Anterior cingulate cortex (tissue), 58 donors: Measurements from ENCODE around the gene FOSL1.

Experiments
- DNase-seq, 58 donors: peaks; one replicate each; lab custom pipeline; 2025; lab: John Stamatoyannopoulos, UW

FOSL1 gene

DNA sequence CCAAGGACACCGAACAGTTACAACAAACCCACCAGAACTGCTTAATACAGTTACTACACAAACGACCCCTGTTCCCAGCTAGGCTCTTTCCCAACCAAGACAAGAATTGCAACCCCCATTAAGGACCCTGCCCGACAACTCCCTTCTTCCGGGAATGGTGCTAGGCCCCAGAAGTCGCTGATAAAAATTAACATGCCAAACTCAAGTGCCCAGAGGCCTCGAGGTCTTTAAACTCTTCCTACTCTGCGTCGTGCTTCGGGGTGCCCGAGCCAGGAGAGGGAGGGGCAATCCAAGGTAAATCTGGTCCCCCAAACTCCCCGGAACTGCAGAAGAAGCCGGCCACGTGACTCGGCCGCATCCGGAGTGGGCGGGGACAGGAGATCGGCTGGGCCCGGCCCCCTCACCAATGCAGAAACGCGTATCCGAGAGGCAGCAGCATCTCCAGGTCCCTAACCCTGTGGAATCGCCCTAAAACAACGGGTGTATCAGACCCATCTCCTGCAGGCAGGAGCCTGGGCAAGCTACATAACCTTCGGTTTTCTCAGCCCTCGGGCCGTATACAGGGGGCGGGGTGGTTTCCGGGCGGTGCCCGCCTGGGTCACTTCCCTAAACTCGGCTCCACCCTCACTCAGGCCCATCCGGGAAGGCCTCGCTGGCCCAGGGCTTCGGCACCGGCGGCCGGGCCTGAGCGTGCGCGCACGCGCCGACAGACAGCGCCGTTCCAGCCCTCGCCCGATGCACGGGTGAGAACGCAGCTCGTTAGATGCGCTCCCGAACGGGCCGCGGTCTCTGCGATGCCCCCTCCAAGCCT lies 43.3 kb downstream of the FOSL1 start:
- peak in 56 of 58 donors; percentile 35 to 86 (median 70) for DNase-seq

DNA sequence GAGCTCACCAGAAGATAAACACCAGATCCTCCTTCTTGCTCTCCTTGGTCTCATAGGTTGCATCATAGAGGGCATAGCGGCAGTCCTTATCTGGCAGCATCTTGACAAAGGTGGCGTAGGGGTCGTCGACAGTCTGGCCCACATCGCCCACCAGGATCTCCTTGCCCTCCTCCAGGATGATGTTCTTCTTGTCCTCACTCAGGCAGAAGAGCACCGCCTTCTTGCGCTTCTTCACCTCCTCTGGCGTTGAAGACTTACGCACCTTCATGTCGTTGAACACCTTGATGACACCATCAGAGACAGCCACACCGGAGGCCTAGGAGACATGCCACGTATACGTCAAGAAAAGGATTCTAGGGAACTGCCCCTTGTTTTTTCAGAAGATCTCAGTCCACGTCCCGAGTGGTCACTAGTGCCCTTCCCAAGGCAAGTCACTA lies 44.2 kb downstream of the FOSL1 start:
- no peak for DNase-seq

DNA sequence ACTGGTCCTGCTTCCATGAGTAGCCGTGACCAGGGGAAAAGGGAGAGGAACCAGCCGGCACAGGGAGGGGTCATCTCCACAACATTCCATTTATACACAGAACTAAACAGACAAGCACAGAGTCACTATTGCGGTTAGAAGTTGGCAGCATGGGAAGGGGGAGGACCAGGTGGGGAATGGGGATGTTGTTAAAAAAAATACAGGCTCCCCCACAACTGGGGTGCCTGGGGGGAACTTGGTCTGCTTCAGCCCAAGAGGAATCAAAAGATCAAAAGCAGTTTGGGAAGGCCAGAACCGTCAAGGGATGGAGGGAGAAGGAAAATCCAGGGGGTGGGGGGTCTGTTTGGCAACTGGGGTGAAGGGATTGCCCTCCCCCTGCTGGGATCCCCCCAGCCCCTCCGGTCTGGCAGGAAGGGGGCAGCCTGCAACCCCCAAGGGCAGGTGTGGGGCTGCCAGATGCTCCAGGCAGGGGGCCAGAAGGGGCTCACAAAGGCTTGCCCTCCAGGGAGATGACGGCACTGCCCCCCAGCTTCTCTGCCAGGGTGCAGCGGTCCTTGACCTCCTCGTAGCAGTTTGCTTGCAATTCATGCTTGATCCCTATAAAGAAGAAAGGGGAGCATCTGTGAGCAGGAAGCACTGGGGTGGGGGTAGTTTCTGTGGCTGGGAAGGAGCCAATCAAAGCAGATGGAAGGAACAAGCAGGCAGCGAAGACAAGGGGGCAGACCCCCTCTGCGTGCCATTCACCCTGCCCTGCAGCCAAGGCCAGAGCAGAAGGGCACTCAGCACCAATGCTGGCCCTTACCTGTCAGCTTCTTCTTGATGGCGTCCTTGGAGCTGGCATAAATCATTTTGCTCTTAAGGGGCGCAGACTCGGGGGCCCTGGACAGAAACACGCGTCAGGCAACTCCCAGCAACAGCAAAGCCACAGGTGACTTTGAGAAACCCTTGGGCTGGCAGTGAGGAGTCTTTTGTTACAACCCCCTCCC lies 45.0 kb downstream of the FOSL1 start:
- no peak for DNase-seq

DNA sequence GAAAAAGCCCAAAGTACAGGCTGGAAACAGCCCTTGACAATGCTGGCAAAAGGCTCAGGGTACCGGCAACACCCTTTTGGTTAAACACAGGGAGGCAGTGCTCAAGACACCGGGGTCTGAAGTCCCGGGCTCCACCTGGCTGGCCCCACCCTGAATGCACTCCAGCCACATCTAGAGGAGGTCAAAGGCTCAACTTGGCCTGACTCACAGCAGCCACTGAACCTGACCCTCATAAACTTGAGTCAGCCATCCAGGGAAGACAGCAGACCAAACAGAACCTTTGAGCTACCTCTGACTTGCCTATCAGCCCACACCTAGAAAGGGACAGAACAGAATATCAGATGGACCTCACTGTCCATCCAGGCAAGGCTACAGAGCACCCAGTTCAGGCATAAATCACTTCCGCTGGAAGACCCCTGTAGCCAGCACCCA lies 46.0 kb downstream of the FOSL1 start:
- DNase-seq: no peak

DNA sequence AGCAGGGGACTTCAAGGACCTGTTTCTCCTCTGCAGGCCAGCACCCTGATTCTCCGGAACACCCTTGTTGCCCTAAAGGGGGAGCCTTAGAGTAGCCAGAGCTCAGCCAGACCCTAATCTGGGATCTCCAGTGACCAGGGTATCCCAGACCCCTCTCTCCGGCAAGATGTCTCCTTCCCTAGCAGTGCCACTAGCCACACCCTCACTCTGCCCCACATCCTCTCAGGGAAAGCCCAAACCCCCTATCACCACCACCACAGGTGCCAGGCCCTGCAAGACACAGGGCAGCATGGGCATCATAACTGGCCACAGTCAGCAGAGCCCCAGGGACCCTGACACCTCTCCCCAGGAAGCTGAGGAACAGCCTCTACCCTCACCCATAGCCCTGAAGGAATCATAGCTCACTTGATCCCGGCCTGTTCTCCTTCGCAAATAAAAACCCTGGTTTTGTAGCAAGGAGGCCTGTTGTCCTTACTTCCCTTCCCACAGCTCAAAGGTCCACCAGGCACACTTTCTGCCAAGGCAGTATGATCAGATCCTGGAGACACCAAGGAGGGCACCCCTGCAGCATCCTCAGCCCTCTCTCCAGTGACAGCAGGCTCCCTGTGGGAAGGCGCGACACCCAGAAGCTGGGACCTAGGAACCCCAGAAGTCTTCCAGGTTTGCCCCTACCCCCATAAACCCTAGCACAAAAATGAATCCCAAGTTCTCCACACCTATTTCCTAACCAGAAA lies 46.8 kb downstream of the FOSL1 start:
- no peak for DNase-seq

DNA sequence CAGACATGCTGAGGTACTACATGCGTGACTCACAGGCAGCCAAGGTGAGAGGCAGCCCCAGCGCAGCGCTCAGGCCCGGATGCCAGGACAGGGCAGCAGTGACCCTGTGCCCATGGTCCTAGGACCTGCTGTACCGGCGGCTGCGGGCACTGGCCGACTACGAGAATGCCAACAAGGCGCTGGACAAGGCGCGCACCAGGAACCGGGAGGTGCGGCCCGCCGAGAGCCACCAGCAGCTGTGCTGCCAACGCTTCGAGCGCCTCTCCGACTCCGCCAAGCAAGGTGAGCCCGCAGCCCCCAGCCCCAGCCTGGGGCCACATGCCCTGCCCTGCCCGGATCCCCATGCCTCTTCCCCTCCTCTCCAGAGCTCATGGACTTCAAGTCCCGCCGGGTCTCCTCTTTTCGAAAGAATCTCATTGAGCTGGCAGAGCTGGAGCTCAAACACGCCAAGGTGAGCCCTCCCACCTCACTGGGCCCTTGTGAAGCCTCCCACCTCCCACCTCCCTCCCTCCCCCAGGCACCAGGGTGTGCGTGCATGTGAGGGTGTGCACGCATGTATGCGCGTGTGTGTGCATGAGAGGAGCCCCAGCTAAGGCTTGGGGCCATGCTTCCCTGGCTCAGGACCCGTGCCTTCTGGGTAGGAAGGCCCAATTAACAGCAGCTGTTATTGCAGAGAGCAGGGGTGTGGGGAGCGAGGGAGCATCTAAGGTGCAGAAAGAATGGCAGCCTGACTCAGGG lies 47.5 kb downstream of the FOSL1 start:
- DNase-seq: no peak

DNA sequence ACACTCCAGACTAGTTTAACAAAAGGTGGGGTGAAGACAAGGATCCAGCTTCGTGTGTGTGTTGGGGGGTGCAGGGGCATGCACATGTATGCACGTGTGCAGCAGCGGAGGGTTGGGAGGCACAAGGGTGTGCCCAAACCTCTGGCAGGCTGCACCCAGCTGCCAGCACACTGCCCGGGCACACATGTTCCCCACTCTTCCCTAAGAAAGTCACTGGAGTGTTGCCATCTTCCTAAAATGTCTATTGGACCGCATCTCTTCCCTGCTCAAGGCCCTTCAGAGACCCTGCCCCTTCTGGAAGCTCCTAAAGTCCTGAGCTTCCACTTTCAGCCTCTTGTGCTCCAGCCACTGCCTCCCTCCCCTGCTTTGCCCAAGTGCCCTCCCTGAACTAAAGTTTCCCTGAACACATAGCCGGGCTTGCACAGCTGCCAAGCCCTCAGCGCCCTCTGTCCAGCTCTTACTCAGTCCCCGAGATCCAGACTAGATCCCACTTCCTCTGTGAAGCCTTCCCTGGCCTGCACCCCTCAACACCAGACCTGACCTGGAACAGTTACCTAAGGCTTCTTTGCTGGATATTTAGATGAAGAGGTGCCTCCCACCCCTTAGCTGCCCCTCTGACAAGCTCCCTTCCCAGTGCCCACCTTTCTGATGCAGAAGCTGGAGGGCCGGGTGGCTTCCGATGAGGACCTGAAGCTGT lies 48.2 kb downstream of the FOSL1 start:
- DNase-seq: no peak

DNA sequence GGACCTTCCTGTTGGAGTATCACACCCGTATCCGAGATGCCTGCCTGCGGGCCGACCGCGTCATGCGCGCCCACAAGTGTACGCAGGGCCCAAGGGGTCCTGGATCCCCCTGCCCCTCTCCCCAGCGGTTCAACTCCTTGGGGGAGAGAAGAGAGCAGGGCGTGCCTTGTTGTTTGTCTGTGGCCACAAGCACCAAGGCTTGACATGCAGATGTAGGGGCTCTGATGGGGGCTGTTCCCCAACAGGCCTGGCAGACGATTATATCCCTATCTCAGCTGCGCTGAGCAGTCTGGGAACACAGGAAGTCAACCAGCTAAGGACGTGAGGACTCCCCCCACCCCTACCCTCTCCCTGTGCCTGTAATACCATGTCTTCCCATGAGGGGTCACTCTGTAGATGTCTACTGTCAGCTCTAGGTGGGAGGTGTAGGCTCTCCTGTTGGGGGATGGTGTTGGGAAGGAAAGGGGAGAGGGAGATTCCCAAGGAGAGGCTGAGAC lies 49.1 kb downstream of the FOSL1 start:
- no peak for DNase-seq

DNA sequence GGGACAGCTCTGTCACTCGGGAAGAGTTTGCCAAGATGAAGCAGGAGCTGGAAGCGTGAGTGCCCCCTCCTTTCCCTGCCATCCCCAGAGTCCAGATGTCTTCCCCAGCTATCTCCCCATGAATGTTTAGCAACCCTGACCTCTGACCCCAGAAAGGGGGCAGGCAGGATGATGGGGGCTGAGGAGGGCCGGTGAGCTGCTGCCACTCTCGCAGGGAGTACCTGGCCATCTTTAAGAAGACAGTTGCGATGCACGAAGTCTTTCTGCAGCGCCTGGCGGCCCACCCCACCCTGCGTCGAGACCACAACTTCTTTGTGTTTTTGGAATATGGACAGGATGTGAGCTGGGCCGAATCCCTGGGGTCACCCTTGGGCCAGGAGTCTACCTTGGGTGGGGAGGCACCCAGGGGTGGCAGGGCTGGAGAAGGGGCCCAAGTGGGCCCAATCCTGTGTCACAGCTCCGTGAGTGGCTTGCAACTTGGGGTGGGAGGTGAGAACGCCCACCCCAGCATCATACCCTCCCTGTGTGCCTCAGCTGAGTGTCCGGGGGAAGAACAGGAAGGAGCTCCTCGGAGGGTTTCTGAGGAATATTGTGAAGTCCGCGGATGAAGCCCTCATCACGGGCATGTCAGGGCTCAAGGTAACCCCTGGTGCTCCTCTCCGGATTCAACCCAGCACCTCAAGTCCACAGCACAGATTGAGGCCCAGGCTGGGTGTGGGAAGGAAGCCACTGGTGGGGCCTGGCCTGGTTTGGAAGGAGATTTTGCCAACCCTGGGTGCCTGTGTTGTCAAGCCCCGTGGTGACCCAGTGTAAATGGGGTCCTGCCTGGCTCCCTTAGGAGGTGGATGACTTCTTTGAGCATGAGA lies 49.7 kb downstream of the FOSL1 start:
- DNase-seq: no peak

DNA sequence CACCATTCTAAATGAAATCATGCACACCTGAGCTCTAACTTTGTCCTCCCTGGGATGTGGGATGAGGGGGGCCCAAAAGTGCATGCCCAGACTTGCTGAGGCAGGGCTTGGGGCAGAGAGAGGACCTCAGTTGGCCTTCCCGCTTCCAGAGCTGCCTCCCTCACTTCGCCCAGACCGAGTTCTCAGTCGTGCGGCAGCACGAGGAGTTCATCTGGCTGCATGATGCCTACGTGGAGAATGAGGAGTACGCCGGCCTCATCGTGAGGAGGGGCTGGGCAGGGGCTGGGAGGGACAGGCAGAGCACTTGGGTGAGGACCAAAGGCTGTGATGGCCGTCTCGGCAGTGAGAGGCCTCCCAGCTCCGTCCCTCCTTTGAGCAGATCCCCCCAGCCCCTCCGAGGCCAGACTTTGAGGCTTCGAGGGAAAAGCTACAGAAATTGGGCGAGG lies 50.4 kb downstream of the FOSL1 start:
- no peak for DNase-seq

DNA sequence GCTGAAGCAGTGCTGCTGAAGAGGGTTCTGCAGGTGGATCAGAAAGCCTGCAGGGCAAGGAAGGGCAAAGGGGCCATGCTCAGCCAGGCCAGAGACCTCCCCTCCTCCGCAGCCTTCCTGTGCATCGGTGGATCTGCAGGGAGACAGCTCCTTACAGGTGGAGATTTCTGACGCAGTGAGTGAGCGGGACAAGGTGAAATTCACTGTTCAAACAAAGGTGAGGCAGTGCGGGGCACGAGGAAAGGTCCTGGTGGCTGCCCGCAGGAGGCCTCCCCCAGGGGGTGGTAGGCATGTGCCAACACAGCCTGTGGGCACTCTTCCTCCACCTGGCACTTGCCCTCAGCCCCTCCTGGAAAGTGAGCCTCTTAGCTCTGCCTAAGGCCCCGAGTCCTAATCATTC lies 50.8 kb downstream of the FOSL1 start:
- no peak for DNase-seq

DNA sequence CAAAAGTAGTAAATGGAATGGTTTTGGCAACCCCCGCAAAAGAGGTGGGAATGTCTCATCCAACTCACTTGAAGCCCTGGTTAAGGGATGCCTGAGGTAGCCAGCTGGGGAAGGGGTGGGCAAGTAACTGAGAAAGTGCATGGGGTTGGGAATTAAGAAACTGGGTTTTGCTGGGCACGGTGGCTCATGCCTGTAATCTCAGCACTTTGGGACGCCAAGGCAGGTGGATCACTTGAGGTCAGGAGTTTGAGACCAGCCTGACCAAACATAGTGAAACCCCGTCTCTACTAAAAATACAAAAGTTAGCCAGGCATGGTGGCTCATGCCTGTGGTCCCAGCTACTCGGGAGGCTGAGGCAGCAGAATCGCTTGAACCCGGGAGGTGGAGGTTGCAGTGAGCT lies 51.5 kb downstream of the FOSL1 start:
- peak in 1 of 58 donors; percentile 26 for DNase-seq

DNA sequence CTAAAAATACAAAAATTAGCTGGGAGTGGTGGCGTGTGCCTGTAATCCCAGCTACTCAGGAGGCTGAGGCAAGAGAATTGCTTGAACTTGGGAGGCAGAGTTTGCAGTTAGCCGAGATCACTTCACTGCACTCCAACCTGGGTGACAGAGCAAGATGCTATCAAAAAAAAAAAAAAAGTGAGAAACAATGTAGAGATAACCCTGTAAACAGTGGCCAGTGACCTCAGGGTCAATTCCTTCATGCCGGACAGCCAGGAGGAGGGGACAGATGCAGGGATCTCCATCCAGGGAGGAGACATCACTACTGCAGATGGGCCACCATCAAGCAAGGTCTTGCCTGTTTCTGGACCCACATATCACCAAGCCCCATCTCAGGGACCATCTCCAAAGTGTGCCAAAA lies 52.4 kb downstream of the FOSL1 start:
- DNase-seq: no peak

DNA sequence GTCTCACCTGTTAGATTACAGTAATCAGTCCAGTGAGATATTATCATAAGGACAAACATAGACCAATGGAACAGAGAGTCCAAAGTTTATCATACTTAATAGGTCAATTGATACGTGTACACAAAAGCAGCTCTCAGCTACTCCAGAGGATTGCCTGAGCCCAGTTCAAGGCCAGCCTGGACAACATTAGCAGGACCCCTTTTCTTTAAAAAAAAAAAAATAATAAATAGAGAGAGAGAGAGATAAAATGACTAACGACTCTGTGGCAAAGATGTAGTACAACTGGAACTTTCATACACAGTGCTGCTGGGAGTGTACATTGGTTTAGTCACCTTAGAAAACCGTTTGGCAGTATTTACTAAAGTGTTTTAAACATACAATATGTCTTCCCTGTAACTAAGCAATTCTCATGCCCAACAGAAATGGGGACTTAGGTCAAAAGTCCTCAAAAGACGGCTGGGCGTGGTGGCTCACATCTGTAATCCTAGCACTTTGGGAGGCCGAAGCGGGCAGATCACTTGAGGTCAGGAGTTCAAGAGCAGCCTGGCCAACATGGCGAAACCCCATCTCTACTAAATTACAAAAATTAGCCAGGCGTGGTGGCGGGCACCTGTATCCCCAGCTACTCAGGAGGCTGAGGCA lies 55.8 kb downstream of the FOSL1 start:
- DNase-seq: no peak

DNA sequence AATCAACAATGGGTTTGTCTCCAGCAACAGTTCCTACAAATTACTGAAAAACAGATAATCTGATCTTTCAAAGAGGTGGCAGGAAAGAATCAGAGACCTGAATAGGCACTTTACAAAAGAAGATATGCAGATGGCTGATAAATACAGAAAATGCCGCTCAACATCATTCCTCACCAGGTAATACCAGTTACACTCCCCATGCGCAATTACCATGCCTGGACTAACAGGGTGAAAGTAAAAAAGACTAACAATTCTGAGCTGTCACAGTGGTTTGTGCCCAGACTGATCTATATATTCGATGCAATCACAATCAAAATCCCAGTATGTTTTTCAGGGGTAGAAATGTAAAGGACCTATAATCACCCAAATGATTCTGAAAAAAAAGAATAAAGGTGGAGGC lies 56.4 kb downstream of the FOSL1 start:
- DNase-seq: no peak

DNA sequence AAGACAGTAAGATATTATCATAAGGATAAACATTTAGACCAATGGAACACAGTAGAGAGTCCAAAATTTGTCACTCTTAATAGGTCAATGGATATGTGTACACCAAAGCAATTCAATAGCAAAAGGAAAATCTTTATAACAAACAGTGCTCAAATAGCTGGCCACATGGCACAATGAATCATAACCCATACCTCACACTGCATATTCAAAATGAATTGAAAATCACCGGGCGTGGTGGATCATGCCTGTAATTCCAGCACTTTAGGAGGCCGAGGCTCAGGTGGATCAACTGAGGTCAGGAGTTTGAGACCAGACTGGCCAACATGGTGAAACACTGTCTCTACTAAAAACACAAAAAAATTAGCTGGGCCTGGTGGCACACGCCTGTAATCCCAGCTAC lies 58.0 kb downstream of the FOSL1 start:
- DNase-seq: no peak
